ENCODE data around the gene ANXA9. TPM values are rescaled to one million over a fixed set of nuclear protein-coding genes. Genes with fewer than 3 reads are reported as not detected.

The ANXA9 gene
- total RNA-seq, 1 donor from 2014 or later = not detected

- H3K27ac Mint-ChIP-seq (ENCODE audit: unreplicated experiment) = peak overlapping the region; percentile 98
These were observed 25.8 kb downstream of the ANXA9 start for GRCh38 chr1:151007853-151008243.

GRCh38 chr1:151008244-151009205 is 26.4 kb downstream of the ANXA9 start, which contains the start of gene PRUNE1:
Gene PRUNE1 (plus strand): TSS chr1:151008449. CDS start chr1:151008633, 184 bp downstream.
- Mint-ChIP-seq H3K9me3 (ENCODE audit: unreplicated experiment) (no peaks in the 10 kb centered on the region), H3K27ac (ENCODE audit: unreplicated experiment) (peak within 1 kb of the TSS; percentile 98), H3K27me3 (ENCODE audit: unreplicated experiment) (peaks cover 9% of the 10 kb centered on the region), H3K4me3 (ENCODE audit: unreplicated experiment) (peak within 1 kb of the TSS; percentile 97), H3K4me1 (ENCODE audit: unreplicated experiment) (peaks cover 35% of the 10 kb centered on the region), H3K36me3 (ENCODE audit: low read depth, unreplicated experiment) (peaks cover 7% of the 10 kb centered on the region)
- DNase-seq (ENCODE audit: low spot score) = peak; percentile 98
- TF ChIP-seq CTCF (IDR thresholded peaks at IDR 0.05; ENCODE audit: unreplicated experiment) = no peak

More at GRCh38 chr1:151007853-151008243, 25.8 kb downstream of the ANXA9 start:
- TF ChIP-seq CTCF (IDR thresholded peaks at IDR 0.05; ENCODE audit: unreplicated experiment) = no peak
- Mint-ChIP-seq H3K27me3 (ENCODE audit: unreplicated experiment) (peaks cover 9% of the 10 kb centered on the region), H3K36me3 (ENCODE audit: low read depth, unreplicated experiment) (peaks cover 7% of the 10 kb centered on the region), H3K4me3 (ENCODE audit: unreplicated experiment) (peak overlapping the region; percentile 88), H3K9me3 (ENCODE audit: unreplicated experiment) (no peaks in the 10 kb centered on the region), H3K4me1 (ENCODE audit: unreplicated experiment) (peaks cover 39% of the 10 kb centered on the region)
- DNase-seq (ENCODE audit: low spot score) = no peak

- DNase-seq (ENCODE audit: low spot score) = no peak
- no peak for TF ChIP-seq CTCF (IDR thresholded peaks at IDR 0.05; ENCODE audit: unreplicated experiment)
- Mint-ChIP-seq H3K4me1 (ENCODE audit: unreplicated experiment) (peaks cover 35% of the 10 kb centered on the region), H3K36me3 (ENCODE audit: low read depth, unreplicated experiment) (peaks cover 7% of the 10 kb centered on the region), H3K4me3 (ENCODE audit: unreplicated experiment) (peak overlapping the region; percentile 97), H3K27ac (ENCODE audit: unreplicated experiment) (peak overlapping the region; percentile 95), H3K27me3 (ENCODE audit: unreplicated experiment) (peaks cover 9% of the 10 kb centered on the region), H3K9me3 (ENCODE audit: unreplicated experiment) (no peaks in the 10 kb centered on the region)
These were observed 27.1 kb downstream of the ANXA9 start for GRCh38 chr1:151009206-151009587.

GRCh38 chr1:151009674-151010345 is 27.7 kb downstream of the ANXA9 start:
- TF ChIP-seq CTCF (IDR thresholded peaks at IDR 0.05; ENCODE audit: unreplicated experiment) = no peak
- H3K36me3 Mint-ChIP-seq (ENCODE audit: low read depth, unreplicated experiment) = peaks cover 7% of the 10 kb centered on the region
- H3K27me3 Mint-ChIP-seq (ENCODE audit: unreplicated experiment) = peaks cover 9% of the 10 kb centered on the region
- H3K4me3 Mint-ChIP-seq (ENCODE audit: unreplicated experiment) = peak overlapping the region; percentile 97
- H3K4me1 Mint-ChIP-seq (ENCODE audit: unreplicated experiment) = peaks cover 35% of the 10 kb centered on the region
- H3K27ac Mint-ChIP-seq (ENCODE audit: unreplicated experiment) = no peak overlapping the region
- H3K9me3 Mint-ChIP-seq (ENCODE audit: unreplicated experiment) = no peaks in the 10 kb centered on the region
- no peak for DNase-seq (ENCODE audit: low spot score)
